DMS 273 treated with DMSO at 0.1 percent for 48 hours (cell line): Measurements from ENCODE around the gene CD207.
A peak's percentile ranks its signal among the peaks of the same experiment; 100 is the strongest.

Experiments used
- DNase-seq: peaks from one replicate; lab custom pipeline; 2025; lab: John Stamatoyannopoulos, UW

CD207 gene

GRCh38 chr2:70793450-70793849 is 42.2 kb downstream of the CD207 start:
- no peak for DNase-seq

GRCh38 chr2:70790136-70790828 is 45.3 kb downstream of the CD207 start, which contains the start of gene FIGLA:
Gene FIGLA (minus strand): TSS chr2:70790643. CDS start chr2:70790638, 5 bp downstream.
- DNase-seq = no peak

GRCh38 chr2:70789304-70790135 is 46.1 kb downstream of the CD207 start:
- peak; percentile 46 for DNase-seq

GRCh38 chr2:70785137-70785911 is 50.3 kb downstream of the CD207 start:
- DNase-seq = peak; percentile 60

GRCh38 chr2:70784320-70784719 is 51.3 kb downstream of the CD207 start:
- DNase-seq = no peak
